Testis (tissue), 2 donors: ENCODE results near the gene TIA1.

ENCODE experiments used
- CTCF ChIP-seq, 3 experiments: fragments of 450-650 bp in 2 of 3; fragments of 200-600 bp in 1 of 3; sonication (generic) in 1 of 3; IDR thresholded peaks; one replicate each; pipeline ENCODE4 v1.5.1; 2016 to 2019; ENCODE audit warnings: antibody characterized with exemption in 3 of 3, mild to moderate bottlenecking in 2 of 3, moderate library complexity in 1 of 3
- POLR2A ChIP-seq: fragments of 450-650 bp; IDR thresholded peaks from one replicate; pipeline ENCODE4 v1.6.1; 2017; ENCODE audit warnings: antibody characterized with exemption, mild to moderate bottlenecking, moderate library complexity

- TF ChIP-seq CTCF (IDR thresholded peaks at IDR 0.05) (no peak), POLR2A (no peak)
Measured at GRCh38 chr2:70261501-70261900, 13.1 kb upstream of the TIA1 start.
